SHP77 (cell line): ENCODE measurements around the gene NPW.
A peak's percentile ranks its signal among the peaks of the same experiment; 100 is the strongest.

ENCODE experiments used
- DNase-seq, 2 experiments: peaks; one replicate each; lab custom pipeline; 2025; lab: John Stamatoyannopoulos, UW

NPW gene

GRCh38 chr16:2036200-2036966 is 16.8 kb downstream of the NPW start:
- DNase-seq, result no peak

- no peak for DNase-seq
Observed at GRCh38 chr16:2037115-2037514, 17.5 kb downstream of the NPW start.

GRCh38 chr16:2037647-2038381 is 18.2 kb downstream of the NPW start:
- no peak for DNase-seq

GRCh38 chr16:2038382-2039231 is 19.0 kb downstream of the NPW start:
- no peak for DNase-seq

- DNase-seq, result peak; percentile 69 to 71
Observed at GRCh38 chr16:2039274-2040031, 19.9 kb downstream of the NPW start.

- DNase-seq, result no peak
Observed at GRCh38 chr16:2040041-2040786, 20.6 kb downstream of the NPW start.

GRCh38 chr16:2040787-2041522 is 21.4 kb downstream of the NPW start:
- peak; percentile 69 to 83 for DNase-seq

- peak; percentile 84 to 93 for DNase-seq
Observed at GRCh38 chr16:2042171-2042985, 22.8 kb downstream of the NPW start.

GRCh38 chr16:2042986-2043666 is 23.5 kb downstream of the NPW start:
- no peak for DNase-seq

GRCh38 chr16:2043667-2044451 is 24.3 kb downstream of the NPW start:
- peak; percentile 81 to 85 for DNase-seq

GRCh38 chr16:2044541-2044940 is 25.0 kb downstream of the NPW start:
- no peak for DNase-seq

GRCh38 chr16:2045965-2046892 is 26.6 kb downstream of the NPW start:
- no peak for DNase-seq

GRCh38 chr16:2046893-2047329 is 27.3 kb downstream of the NPW start:
- DNase-seq, result peak in 1 of 2 experiments; percentile 51

GRCh38 chr16:2047330-2048115 is 27.9 kb downstream of the NPW start, which contains the start of the genes NTHL1 and TSC2:
Gene NTHL1 (minus strand): TSS chr16:2047834. CDS start chr16:2047823, 11 bp downstream.
Gene TSC2 (plus strand): TSS chr16:2047985. CDS start chr16:2048616, 631 bp downstream.
- peak; percentile 88 to 95 for DNase-seq

- DNase-seq, result no peak
Observed at GRCh38 chr16:2048116-2048543, 28.5 kb downstream of the NPW start.

- DNase-seq, result no peak
Observed at GRCh38 chr16:2053211-2053610, 33.6 kb downstream of the NPW start.
